GM10266 (cell line): ENCODE measurements around the gene DCUN1D3.

Experiments
- DNase-seq: peaks from one replicate; pipeline ENCODE4 v3.0.0; 2012; ENCODE audit errors: extremely low spot score
- CTCF ChIP-seq: IDR thresholded peaks from 2 replicates; pipeline ENCODE4 v1.5.1; 2012; ENCODE audit warnings: mild to moderate bottlenecking, low read depth; ENCODE audit not compliant: control insufficient read depth, insufficient read depth; ENCODE audit errors: missing control alignments

Gene DCUN1D3

GRCh38 chr16:20879175-20880040, 20.8 kb downstream of the DCUN1D3 start:
- peak; percentile 28 for DNase-seq
- no peak for TF ChIP-seq CTCF

- DNase-seq: no peak
- TF ChIP-seq CTCF: no peak
These were observed 21.4 kb downstream of the DCUN1D3 start for GRCh38 chr16:20878682-20879147.

GRCh38 chr16:20875355-20875650, 24.9 kb downstream of the DCUN1D3 start:
- DNase-seq: no peak
- no peak for TF ChIP-seq CTCF

GRCh38 chr16:20874088-20874581, 26.0 kb downstream of the DCUN1D3 start:
- no peak for DNase-seq
- no peak for TF ChIP-seq CTCF

GRCh38 chr16:20873331-20873730, 26.8 kb downstream of the DCUN1D3 start:
- no peak for TF ChIP-seq CTCF
- no peak for DNase-seq

- DNase-seq: no peak
- no peak for TF ChIP-seq CTCF
These were observed 28.0 kb downstream of the DCUN1D3 start for GRCh38 chr16:20871941-20872815.
